ENCODE data around the gene SS18.

Gene SS18

DNA sequence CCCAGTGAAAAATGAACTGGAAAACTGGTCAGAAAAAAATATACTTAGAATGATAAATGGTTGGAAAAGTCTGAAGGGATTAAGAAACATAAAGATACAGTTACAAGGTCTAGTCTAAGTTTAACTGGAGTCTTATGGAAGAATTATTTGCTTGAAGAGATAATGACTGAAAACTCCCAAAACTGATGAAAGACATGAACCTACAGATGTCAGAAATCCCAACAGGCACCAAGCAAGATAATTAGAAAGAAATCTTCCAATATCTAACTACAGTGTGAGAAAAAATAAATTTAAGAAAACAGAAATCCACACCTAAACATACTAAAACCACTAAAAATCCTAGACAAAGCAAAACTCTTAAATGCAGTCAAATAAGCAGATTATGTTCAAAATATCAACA, 19.4 kb downstream of the SS18 start:
- H3K4me3 ChIP-seq (ENCODE audit: low read depth, low read length, poor library complexity, severe bottlenecking): no peak overlapping the region
- H3K79me2 ChIP-seq (ENCODE audit: insufficient read depth, low read length): peaks cover 24% of the 10 kb centered on the region
- H3K27me3 ChIP-seq (ENCODE audit: insufficient read depth, low read length): no peaks in the 10 kb centered on the region
- no peaks in the 10 kb centered on the region for H3K9me2 ChIP-seq (ENCODE audit: low read depth, low read length)
- no peaks in the 10 kb centered on the region for H3F3A ChIP-seq (ENCODE audit: insufficient read depth, low read length)
- no peaks in the 10 kb centered on the region for H3K4me1 ChIP-seq (ENCODE audit: insufficient read depth, low read length, severe bottlenecking)
- TF ChIP-seq, protein P1, sequence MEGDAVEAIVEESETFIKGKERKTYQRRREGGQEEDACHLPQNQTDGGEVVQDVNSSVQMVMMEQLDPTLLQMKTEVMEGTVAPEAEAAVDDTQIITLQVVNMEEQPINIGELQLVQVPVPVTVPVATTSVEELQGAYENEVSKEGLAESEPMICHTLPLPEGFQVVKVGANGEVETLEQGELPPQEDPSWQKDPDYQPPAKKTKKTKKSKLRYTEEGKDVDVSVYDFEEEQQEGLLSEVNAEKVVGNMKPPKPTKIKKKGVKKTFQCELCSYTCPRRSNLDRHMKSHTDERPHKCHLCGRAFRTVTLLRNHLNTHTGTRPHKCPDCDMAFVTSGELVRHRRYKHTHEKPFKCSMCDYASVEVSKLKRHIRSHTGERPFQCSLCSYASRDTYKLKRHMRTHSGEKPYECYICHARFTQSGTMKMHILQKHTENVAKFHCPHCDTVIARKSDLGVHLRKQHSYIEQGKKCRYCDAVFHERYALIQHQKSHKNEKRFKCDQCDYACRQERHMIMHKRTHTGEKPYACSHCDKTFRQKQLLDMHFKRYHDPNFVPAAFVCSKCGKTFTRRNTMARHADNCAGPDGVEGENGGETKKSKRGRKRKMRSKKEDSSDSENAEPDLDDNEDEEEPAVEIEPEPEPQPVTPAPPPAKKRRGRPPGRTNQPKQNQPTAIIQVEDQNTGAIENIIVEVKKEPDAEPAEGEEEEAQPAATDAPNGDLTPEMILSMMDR (IDR thresholded peaks at IDR 0.05; ENCODE audit: low read length): no peak
- TF ChIP-seq EZH2 (IDR thresholded peaks at IDR 0.05; ENCODE audit: borderline replicate concordance, low read length): no peak
- no peak overlapping the region for H3K4me2 ChIP-seq (ENCODE audit: low read length)
- no peak overlapping the region for H2AFZ ChIP-seq (ENCODE audit: low read length)
- H3K36me3 ChIP-seq (ENCODE audit: insufficient read depth, low read length): peaks cover 95% of the 10 kb centered on the region
- H3K9me3 ChIP-seq (ENCODE audit: low read length): peaks cover 10% of the 10 kb centered on the region
- H3K27ac ChIP-seq (ENCODE audit: low read depth, low read length, poor library complexity, severe bottlenecking): no peak overlapping the region
- no peak overlapping the region for H3K9ac ChIP-seq (ENCODE audit: low read length)
- H4K20me1 ChIP-seq (ENCODE audit: insufficient read depth, low read length): no peaks in the 10 kb centered on the region

- peaks cover 4% of the 10 kb centered on the region for H3K79me2 ChIP-seq (ENCODE audit: insufficient read depth, low read length)
- H3K27me3 ChIP-seq (ENCODE audit: insufficient read depth, low read length): no peaks in the 10 kb centered on the region
- H3K9ac ChIP-seq (ENCODE audit: low read length): no peak overlapping the region
- no peak overlapping the region for H2AFZ ChIP-seq (ENCODE audit: low read length)
- no peaks in the 10 kb centered on the region for H3F3A ChIP-seq (ENCODE audit: insufficient read depth, low read length)
- peaks cover 84% of the 10 kb centered on the region for H3K36me3 ChIP-seq (ENCODE audit: insufficient read depth, low read length)
- H3K9me3 ChIP-seq (ENCODE audit: low read length): no peaks in the 10 kb centered on the region
- H3K4me2 ChIP-seq (ENCODE audit: low read length): no peak overlapping the region
- H3K4me1 ChIP-seq (ENCODE audit: insufficient read depth, low read length, severe bottlenecking): no peaks in the 10 kb centered on the region
- TF ChIP-seq, protein P1 (IDR thresholded peaks at IDR 0.05; ENCODE audit: low read length): no peak
- TF ChIP-seq EZH2 (IDR thresholded peaks at IDR 0.05; ENCODE audit: borderline replicate concordance, low read length): no peak
- H3K27ac ChIP-seq (ENCODE audit: low read depth, low read length, poor library complexity, severe bottlenecking): no peak overlapping the region
- H3K9me2 ChIP-seq (ENCODE audit: low read depth, low read length): no peaks in the 10 kb centered on the region
- H4K20me1 ChIP-seq (ENCODE audit: insufficient read depth, low read length): no peaks in the 10 kb centered on the region
- no peak overlapping the region for H3K4me3 ChIP-seq (ENCODE audit: low read depth, low read length, poor library complexity, severe bottlenecking)
Measured at GRCh38 chr18:26059357-26059756, 31.1 kb downstream of the SS18 start.

GRCh38 chr18:26057344-26057773, 33.1 kb downstream of the SS18 start:
- H3K27me3 ChIP-seq (ENCODE audit: insufficient read depth, low read length): no peaks in the 10 kb centered on the region
- H3K4me1 ChIP-seq (ENCODE audit: insufficient read depth, low read length, severe bottlenecking): no peaks in the 10 kb centered on the region
- TF ChIP-seq, protein P1 (IDR thresholded peaks at IDR 0.05; ENCODE audit: low read length): no peak
- no peak for TF ChIP-seq EZH2 (IDR thresholded peaks at IDR 0.05; ENCODE audit: borderline replicate concordance, low read length)
- no peak overlapping the region for H2AFZ ChIP-seq (ENCODE audit: low read length)
- H3K9me3 ChIP-seq (ENCODE audit: low read length): no peaks in the 10 kb centered on the region
- no peak overlapping the region for H3K4me3 ChIP-seq (ENCODE audit: low read depth, low read length, poor library complexity, severe bottlenecking)
- H3K4me2 ChIP-seq (ENCODE audit: low read length): no peak overlapping the region
- H3K27ac ChIP-seq (ENCODE audit: low read depth, low read length, poor library complexity, severe bottlenecking): no peak overlapping the region
- no peaks in the 10 kb centered on the region; the same call in none of the 2 replicates for H3K79me2 ChIP-seq (ENCODE audit: insufficient read depth, low read length)
- H3F3A ChIP-seq (ENCODE audit: insufficient read depth, low read length): no peaks in the 10 kb centered on the region
- H3K36me3 ChIP-seq (ENCODE audit: insufficient read depth, low read length): peaks cover 84% of the 10 kb centered on the region
- no peaks in the 10 kb centered on the region for H4K20me1 ChIP-seq (ENCODE audit: insufficient read depth, low read length)
- H3K9me2 ChIP-seq (ENCODE audit: low read depth, low read length): no peaks in the 10 kb centered on the region
- H3K9ac ChIP-seq (ENCODE audit: low read length): no peak overlapping the region
